GM21360 (cell line): Measurements from ENCODE around the gene C1orf50.
"Not testable (repeated sequence)": the region's sequence is repeated elsewhere in the genome, so short reads cannot be mapped to it uniquely, and the experiment has no call there.

ENCODE experiments used
- ATAC-seq: cut with Tn5 transposase; IDR thresholded peaks from one replicate; pipeline ENCODE4 v1.9.1; 2021; ENCODE audit warnings: mild to moderate bottlenecking, moderate library complexity; ENCODE audit not compliant: unreplicated experiment

C1orf50 gene

DNA sequence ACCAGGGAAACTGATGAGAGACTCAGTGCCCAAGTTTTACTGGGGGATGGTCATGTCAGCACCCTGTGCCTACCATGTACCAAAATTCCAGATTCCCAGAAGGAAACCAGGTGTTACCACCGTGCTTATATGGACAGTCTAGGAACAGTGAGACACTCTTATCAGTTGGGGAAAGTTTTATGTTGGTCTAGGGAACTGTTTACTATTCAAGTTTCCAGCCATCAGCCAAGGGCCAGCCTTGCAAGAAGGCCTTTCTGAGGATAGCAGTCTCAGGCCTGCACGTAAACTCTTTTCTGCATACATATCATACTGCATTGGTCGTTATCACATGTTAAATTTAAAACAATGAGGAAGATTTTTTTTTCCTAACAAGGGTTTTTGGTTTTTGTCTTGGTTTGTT lies 30.4 kb downstream of the C1orf50 start:
- no peak for ATAC-seq

DNA sequence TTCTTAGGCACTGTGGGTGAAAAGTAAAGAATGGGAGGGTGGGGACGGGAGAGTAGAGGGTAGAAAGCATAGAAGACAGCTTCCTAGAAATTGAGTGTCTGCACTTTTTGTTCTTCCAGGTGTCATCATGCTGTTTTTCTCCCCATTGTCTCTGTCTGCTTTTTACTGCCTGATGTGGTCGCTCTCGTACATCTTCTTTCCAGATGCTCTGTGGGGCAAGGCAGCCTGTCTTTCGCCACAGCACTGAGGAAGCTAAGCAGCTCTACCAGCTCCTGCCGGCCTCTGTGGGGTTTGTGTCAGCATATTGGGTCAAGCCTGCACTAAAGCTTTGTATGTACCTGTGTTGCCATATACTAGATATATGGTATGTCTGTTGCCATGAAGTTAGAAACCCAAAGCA lies 30.9 kb downstream of the C1orf50 start:
- ATAC-seq, result no peak

DNA sequence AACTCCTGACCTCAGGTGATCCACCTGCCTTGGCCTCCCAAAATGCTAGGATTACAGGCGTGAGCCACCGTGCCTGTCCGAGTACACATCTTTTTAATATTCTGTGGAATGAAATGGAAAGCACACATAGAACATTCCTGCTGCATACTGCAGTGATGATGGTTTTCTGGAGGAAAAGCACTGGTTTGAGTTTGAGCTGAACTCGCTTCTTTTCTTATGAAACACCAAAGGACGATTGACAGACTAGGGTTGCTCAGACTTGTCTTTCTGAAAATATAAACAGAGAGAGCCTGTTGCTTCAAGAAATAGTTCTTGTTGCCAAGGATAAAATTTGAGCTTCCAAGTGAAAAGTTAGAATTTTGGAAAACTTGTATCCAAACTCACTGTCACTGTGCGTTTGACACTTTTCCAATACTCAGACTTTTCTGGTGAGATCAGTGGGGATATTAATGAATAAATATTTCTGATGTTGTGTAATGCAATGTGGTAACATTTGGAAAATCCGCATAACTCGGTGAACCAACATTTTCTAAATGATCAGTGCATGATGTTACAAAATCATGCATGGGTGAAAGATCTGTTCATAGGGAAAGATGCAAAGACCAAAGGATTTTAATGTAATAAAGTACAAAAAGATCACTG lies 34.9 kb downstream of the C1orf50 start:
- no peak for ATAC-seq

DNA sequence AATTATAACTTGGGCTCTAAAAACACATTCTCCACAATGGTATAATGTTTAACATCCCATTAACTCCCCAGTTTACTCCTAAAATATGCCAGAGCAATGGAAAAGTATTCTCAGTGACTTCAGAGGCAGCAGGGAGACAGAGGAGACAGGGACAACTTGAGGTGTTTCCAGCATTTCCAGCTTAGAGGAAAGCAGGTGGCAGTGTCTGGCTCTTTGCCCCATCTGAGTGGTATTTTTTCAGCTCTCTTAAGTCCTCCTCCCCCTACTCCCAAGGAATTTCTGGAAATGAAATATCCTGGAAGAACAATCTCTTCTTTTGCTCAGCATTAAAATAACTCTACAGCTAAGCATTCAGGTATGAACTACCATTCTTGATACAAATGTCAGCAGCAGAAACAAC lies 39.1 kb downstream of the C1orf50 start:
- no peak for ATAC-seq

DNA sequence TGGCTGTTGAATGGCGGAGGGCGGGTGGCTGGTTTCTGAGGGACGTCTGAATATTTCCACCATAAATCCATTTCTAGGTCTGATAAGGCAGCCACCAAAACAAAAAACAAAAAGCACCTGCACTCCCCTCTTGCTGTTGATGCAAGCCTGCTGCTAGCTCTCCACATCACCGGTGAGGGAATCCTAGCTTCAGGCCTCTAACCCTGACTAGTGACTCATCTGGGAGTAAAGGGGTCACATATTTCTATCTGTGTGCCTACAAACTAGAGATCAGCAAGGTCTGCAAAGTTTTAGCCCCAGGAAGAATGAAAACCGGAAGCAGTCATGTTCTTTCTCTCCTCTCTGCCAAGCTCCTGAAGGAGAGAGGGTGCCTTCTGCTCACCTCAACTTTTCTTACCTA lies 39.5 kb downstream of the C1orf50 start:
- ATAC-seq, result no peak

DNA sequence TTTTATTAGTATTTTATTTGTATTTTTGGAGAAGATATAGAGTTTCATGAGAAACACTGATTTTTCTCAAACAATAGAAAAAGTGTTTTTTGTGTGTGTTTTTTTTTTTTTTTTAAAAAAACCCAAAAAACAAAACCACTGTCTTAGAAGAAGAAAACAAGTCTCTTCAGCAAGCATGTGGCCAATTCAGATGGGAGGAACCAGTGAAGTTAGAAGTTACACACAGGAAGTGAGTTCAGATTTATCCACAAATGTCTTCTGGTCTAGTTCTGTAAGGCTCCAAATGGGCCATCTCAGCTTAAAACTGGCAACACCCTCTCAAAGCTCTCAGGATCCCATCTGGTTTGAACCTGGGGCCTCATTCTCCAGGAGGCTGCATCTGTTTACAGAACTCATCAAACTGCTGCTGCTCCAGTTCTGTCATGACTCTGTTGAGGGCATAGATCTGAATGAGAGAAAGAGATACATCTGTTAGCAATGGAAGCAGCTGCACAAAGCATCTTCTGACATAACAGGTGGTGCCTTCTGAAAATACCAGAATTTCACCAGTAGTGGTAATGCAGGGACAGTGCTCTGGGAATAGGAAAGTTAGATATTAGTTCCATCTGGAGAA lies 40.1 kb downstream of the C1orf50 start:
- ATAC-seq, result no peak

DNA sequence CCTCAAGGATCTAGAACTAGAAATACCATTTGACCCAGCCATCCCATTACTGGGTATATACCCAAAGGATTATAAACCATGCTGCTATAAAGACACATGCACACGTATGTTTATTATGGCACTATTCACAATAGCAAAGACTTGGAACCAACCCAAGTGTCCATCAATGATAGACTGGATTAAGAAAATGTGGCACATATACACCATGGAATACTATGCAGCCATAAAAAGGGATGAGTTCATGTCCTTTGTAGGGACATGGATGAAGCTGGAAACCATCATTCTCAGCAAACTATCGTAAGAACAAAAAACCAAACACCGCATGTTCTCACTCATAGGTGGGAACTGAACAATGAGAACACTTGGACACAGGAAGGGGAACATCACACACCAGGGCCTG lies 47.8 kb downstream of the C1orf50 start:
- ATAC-seq, result not testable (repeated sequence)

DNA sequence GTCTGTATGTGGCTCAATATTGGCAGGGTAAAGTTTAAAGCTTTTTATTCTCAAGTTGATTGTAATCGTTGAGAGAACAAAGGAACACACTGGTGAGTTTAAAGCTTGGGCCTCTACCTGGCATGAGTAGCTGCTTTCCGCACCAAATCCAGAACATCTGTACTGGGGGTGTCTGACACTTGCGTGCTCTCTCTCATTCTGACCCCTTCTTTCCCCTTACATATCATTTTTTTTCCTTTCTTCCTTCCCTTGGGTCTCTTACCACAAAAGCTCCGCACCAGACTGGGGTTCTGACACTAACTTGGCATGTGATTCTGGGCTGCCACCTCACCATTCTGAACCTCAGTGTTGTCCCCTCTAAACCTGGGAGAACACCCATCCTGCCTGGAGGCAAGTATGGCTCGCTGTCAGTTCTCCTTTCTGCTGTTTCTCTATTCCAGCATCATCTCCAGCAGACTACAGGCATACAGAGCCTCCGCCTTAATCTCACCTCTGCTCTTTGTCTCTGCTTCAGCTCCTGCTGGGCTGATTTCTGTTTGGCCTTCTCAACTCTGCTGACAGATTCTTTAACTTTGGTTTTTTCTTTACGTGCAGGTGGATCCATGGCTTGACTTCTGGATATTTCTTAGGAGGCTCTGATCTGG lies 49.0 kb downstream of the C1orf50 start:
- no peak for ATAC-seq

DNA sequence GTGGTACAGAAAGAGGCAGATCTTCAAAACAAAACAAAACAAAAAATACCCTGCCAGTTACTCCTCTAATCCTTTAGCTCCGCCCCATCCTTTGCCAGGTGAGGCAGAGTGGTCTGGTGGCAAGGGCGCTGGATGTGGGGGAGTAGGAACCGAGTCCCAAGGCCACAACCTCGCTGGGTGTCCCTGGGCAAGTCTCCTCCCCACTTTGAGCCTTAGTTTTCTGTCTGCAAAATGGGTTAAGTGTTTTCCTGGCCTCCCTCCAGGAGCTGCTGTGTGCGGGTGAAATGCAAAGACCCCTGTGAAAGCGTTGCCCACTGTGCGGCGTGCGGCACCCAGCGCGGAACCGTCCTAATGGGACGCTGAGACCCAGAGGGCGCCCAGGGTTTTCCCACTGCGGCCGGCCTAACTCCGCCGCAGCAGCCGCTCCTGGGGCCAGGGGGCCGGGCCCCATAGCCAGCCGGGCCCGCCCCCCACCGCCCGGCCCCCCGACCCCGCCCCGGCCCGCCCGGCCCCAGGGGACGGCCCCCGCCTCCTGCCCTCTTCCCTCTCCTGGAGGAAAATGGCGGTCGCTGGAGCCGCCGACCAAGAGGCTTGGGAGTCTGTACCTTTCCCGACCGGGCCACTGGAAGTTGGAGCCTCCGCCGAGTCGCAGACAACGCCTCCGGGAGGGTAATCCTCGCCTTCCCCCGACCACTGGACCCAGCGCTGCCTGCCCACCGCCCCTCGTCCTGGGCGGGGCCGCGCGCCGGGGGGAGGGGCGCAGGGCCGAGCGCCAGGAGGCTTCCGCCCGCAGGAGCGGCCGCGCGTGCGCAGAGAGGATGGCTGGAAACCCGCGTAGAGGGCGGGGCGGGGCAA lies 49.8 kb downstream of the C1orf50 start, which contains the start of the genes ERMAP and SVBP:
TSS of gene ERMAP (plus strand) at position 538 of the 855 bp plus-strand sequence. CDS start 13,327 bp downstream, outside the sequence.
TSS of gene SVBP (minus strand) at position 813 of the 855 bp plus-strand sequence. CDS start 853 bp downstream, outside the sequence.
- ATAC-seq, result peak; percentile 77

DNA sequence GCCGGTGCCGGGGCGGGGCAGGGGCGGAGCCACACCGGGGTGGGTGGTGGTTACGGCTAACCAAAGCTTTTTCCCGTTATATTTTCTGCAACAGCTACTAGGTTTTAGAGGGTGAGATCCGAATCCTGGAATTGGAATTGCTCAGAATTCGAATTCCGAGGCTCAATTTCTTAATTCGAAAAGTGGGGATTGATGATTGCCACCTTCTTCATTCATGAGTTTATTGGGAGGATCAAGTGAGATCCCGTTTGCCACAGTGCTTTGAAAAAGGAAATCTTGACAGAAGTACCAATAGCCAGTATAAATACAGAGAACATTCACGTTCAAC lies 50.4 kb downstream of the C1orf50 start:
- no peak for ATAC-seq

DNA sequence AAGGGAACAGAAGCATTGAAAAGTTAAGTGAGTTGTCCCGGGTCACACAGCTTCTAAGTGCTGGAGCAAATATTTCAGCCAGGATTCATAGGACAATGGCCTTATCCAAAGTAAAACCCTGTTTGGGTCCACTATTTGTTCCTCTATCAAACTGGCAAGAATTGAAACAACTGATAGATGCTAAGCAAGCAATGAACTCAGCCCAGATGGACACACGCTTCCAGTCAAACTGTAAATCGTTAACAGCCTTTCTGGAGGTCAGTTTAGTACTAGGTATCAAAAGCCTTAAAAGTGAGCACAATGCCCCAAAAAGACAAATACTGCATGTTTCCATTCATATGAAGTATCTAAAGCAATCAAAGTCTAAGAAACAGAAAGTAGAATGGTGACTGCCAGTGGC lies 50.9 kb downstream of the C1orf50 start:
- no peak for ATAC-seq

DNA sequence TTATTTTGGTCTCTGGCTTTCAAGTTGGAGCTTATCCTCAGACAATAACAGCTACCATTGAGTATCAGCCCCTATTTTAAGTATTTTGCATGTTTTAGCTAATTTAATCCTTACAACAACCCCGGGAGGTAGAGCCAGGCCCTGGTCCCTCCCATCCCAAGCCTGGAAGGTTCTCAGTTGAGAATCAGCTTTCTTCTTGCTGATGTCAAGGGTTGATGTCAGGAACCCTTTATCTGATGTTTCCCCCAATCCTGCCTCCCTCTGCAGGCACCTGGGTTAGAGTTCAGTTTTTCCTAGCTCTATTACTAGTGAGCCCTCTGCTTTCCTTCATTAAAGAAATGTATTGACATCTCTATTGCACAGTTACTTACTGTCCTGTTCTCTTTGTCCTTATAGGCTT lies 53.8 kb downstream of the C1orf50 start:
- ATAC-seq, result no peak

DNA sequence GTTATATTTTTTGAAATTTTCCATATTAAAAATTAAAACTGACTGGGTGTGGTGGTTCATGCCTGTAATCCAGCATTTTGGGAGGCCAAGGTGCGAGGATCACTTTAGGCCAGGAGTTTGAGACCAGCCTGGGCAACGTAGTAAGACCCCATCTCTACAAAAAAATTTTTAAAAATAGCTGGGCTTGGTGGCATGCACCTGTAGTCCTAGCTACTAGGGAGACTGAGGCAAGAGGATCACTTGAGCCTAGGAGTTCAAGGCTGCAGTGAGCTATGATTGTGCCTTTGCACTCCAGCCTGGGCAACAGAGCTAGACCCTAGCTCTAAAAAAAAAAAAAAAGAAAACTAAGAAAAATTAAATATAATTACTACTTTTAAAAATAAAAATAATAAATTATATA lies 54.6 kb downstream of the C1orf50 start:
- ATAC-seq, result no peak

DNA sequence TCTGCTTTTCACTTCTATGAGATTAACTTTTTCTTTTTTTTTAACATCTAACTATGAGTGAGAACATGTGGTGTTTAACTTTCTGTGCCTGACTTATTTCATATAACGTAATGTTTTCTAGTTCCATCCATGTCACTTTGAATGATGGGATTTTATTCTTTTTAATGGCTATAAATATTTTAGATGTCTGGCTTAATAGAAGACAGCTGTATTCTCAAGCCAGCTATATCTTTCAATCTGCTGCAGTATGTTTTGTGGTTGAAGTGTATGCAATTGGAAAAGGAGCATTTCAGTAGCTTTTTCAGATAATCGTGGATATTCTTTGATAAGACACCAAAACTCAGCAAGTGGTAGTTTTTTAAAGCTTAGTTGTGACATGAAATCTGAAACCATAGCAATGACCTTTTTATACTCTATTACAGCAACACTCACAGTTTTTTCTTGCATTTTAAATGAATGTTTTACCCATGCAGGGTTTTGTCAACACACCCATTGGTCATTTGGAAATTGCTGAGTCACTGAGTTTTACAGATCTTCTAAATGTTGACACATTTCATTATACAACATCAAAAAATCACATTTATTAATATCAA lies 55.8 kb downstream of the C1orf50 start:
- no peak for ATAC-seq

DNA sequence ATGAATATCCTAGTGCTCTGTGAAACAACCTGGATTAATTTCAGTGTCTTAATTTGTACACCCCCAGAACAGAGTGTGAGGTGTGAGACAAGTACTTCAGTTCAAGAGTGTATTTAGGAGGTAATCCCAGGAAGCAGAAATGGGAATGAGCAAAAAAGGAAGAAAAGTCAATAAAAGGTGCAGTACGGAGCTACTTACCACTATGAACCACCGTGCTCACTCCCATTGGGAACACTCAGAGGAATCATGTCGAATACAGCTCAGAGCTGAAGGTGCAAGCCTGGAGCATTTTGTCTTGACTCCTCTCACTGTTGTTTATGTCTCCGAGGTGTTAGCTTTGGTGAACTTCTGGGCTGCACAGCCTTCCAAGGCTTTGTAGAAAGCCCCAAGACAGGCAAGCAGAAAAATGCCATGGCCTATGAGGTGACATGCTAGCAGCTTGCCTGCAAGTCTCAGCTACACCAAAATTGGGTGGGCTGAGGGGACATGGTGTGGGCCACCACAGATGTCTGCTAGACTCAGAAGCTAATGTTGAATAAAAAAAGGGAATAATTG lies 57.5 kb downstream of the C1orf50 start:
- no peak for ATAC-seq

DNA sequence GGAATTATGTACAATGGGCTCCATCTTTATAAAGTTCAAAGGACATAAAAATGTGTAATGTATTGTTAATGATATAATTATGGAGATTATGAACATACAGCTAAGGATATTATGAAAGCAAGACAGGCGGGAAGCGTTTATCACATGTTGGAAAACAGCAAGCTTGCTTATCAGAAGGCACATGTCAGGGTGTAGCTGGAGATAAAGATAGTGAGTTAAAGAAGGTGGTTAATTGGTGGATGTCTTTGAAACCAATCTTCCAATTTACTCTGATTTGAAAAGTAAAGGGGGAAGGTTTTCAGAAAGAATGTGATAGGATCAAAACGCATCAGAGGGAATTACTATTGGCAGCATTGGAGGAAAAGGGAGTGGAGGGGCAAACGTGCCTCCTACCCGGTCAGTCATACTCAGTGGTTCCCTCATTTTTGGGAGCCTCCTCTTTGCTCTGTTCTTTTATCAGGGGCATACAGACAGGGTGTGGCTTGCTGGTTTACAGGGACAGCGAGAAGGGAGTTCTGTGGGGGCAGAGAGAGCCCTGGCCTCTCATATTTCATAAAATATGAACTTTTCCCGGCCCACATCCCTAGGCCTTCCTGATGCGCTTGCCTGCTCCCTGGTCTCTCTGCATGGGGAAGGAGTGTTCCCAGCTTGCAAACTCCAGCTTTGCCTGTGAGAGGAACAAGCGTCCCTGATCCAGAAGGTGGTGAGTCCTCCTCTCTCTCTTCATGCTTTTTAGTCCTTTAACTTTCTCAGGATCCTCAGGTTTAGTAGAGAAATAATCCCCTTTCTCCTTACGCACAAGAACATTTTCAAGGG lies 58.2 kb downstream of the C1orf50 start:
- no peak for ATAC-seq
